ENCODE data around the gene ZNF532.
"Not testable (repeated sequence)": the region's sequence is repeated elsewhere in the genome, so short reads cannot be mapped to it uniquely, and the experiment has no call there.

ZNF532 gene

GRCh38 chr18:58827886-58828285, 36.8 kb upstream of the ZNF532 start:
- H3K27ac ChIP-seq (replicated peaks): no peak overlapping the region
- no peak for TF ChIP-seq CTCF (IDR thresholded peaks at IDR 0.05; ENCODE audit: insufficient read depth, low read length)
- no peak for TF ChIP-seq REST (IDR thresholded peaks at IDR 0.05; ENCODE audit: insufficient replicate concordance, low read depth)
- TF ChIP-seq POLR2AphosphoS5 (IDR thresholded peaks at IDR 0.05; ENCODE audit: low read depth): no peak
- TF ChIP-seq GABPA (IDR thresholded peaks at IDR 0.05; ENCODE audit: low read depth): no peak
- TF ChIP-seq SPI1 (IDR thresholded peaks at IDR 0.05; ENCODE audit: borderline replicate concordance, low read depth): no peak
- no peak overlapping the region for H3K4me3 ChIP-seq (replicated peaks; ENCODE audit: insufficient read depth, low read length)
- H3K27me3 ChIP-seq (ENCODE audit: insufficient read depth, poor library complexity, severe bottlenecking): peaks cover 2% of the 10 kb centered on the region
- no peak for DNase-seq (ENCODE audit: low read depth in 1 of 2, low spot score in 1 of 2)

GRCh38 chr18:58828399-58829121, 36.1 kb upstream of the ZNF532 start:
- H3K4me3 ChIP-seq (replicated peaks; ENCODE audit: insufficient read depth, low read length): no peak overlapping the region
- DNase-seq (ENCODE audit: low read depth in 1 of 2, low spot score in 1 of 2): no peak
- H3K27ac ChIP-seq (replicated peaks): no peak overlapping the region
- H3K27me3 ChIP-seq (ENCODE audit: insufficient read depth, poor library complexity, severe bottlenecking): peaks cover 2% of the 10 kb centered on the region
- TF ChIP-seq CTCF (IDR thresholded peaks at IDR 0.05; ENCODE audit: insufficient read depth, low read length) (no peak), GABPA (IDR thresholded peaks at IDR 0.05; ENCODE audit: low read depth) (no peak), SPI1 (IDR thresholded peaks at IDR 0.05; ENCODE audit: borderline replicate concordance, low read depth) (no peak), REST (IDR thresholded peaks at IDR 0.05; ENCODE audit: insufficient replicate concordance, low read depth) (no peak), POLR2AphosphoS5 (IDR thresholded peaks at IDR 0.05; ENCODE audit: low read depth) (no peak)

GRCh38 chr18:58829263-58829662, 35.4 kb upstream of the ZNF532 start:
- TF ChIP-seq REST (IDR thresholded peaks at IDR 0.05; ENCODE audit: insufficient replicate concordance, low read depth) (no peak), SPI1 (IDR thresholded peaks at IDR 0.05; ENCODE audit: borderline replicate concordance, low read depth) (no peak), GABPA (IDR thresholded peaks at IDR 0.05; ENCODE audit: low read depth) (no peak), CTCF (IDR thresholded peaks at IDR 0.05; ENCODE audit: insufficient read depth, low read length) (no peak), POLR2AphosphoS5 (IDR thresholded peaks at IDR 0.05; ENCODE audit: low read depth) (no peak)
- H3K27ac ChIP-seq (replicated peaks): no peak overlapping the region
- no peak overlapping the region for H3K4me3 ChIP-seq (replicated peaks; ENCODE audit: insufficient read depth, low read length)
- DNase-seq (ENCODE audit: low read depth in 1 of 2, low spot score in 1 of 2): no peak
- H3K27me3 ChIP-seq (ENCODE audit: insufficient read depth, poor library complexity, severe bottlenecking): peaks cover 6% of the 10 kb centered on the region

- H3K27ac ChIP-seq (replicated peaks); H3K4me3 ChIP-seq (replicated peaks; ENCODE audit: insufficient read depth, low read length); H3K27me3 ChIP-seq (ENCODE audit: insufficient read depth, poor library complexity, severe bottlenecking); DNase-seq (ENCODE audit: low read depth in 1 of 2, low spot score in 1 of 2): not testable (repeated sequence)
Measured at GRCh38 chr18:58829886-58830285, 34.8 kb upstream of the ZNF532 start.

All from HL-60 (cell line).